ENCODE results near the gene PAWR.
"Not testable (repeated sequence)": the region's sequence is repeated elsewhere in the genome, so short reads cannot be mapped to it uniquely, and the experiment has no call there.

Gene PAWR

DNA sequence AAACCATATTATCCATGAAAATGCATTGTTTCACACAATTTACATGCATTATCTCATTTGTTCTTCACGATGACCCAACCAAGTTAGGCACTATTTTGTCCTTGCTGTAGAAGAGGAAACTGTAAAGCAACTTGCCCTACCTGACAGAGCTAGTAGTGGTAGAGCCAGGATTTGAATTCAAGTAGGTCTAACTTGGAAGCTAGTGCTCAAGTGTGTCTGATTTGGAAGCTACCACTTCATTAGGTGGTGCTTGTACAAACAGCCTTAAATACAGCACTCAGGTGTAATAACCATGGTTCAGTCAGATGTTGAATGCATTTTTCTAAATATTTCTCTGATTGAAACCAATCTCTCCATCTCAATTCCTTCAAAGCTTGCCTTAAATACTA lies 123.6 kb downstream of the PAWR start:
- H3K36me3 ChIP-seq (replicated peaks), result peaks cover 17% of the 10 kb centered on the region
- in situ Hi-C loops (cut with HindIII; ENCODE audit: low pct_ligation_motif_present, low sequenced_read_pairs), result loop anchor here (25.0 kb wide), 1 partner anchor 620 kb away; no protein-coding TSS in a partner anchor
- no peak overlapping the region for H3K4me3 ChIP-seq (ENCODE audit: low read depth, low read length)
- no peak for DNase-seq
- TF ChIP-seq, protein P1, sequence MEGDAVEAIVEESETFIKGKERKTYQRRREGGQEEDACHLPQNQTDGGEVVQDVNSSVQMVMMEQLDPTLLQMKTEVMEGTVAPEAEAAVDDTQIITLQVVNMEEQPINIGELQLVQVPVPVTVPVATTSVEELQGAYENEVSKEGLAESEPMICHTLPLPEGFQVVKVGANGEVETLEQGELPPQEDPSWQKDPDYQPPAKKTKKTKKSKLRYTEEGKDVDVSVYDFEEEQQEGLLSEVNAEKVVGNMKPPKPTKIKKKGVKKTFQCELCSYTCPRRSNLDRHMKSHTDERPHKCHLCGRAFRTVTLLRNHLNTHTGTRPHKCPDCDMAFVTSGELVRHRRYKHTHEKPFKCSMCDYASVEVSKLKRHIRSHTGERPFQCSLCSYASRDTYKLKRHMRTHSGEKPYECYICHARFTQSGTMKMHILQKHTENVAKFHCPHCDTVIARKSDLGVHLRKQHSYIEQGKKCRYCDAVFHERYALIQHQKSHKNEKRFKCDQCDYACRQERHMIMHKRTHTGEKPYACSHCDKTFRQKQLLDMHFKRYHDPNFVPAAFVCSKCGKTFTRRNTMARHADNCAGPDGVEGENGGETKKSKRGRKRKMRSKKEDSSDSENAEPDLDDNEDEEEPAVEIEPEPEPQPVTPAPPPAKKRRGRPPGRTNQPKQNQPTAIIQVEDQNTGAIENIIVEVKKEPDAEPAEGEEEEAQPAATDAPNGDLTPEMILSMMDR (IDR thresholded peaks at IDR 0.05; ENCODE audit: low read depth, low read length, missing control alignments), result no peak
- H3K27me3 ChIP-seq (replicated peaks), result no peaks in the 10 kb centered on the region
- no peak overlapping the region for H3K27ac ChIP-seq

DNA sequence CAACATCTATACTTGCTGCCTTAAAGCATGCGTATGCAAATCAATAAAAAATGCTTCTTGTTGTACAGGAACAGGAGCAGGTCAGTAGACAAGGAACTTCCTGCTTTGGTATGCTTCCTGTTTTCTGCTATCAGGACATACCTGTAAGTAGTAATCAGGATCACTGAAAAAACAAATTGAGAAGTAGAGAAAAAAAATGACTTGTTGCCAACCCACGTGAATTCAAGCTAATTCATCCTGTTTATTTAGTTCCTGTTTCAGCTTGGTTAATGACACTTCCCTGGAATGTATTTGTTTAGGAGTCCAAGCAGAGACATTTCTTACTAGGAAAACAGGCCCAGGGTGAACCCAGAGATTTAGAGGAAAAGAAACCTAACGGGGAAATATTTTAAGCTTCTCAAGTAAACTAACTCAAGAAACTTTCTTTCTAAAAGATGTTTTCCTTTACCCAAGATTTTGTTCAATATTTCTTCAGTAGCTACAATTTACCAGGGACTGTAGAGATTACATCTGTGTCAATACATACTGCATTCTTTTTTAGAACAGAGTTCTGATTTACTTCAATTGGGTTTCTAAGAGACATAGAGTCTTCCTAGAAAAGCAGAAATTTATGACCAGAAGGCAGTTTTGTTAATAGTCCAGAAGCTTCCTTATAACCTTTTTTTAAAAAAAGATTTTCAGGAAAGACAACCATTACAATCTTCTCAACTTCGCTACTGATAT lies 124.2 kb downstream of the PAWR start:
- in situ Hi-C loops (cut with HindIII; ENCODE audit: low pct_ligation_motif_present, low sequenced_read_pairs), result loop anchor here (25.0 kb wide), 1 partner anchor 621 kb away; no protein-coding TSS in a partner anchor
- TF ChIP-seq, protein P1 (IDR thresholded peaks at IDR 0.05; ENCODE audit: low read depth, low read length, missing control alignments), result no peak
- Histone ChIP-seq H3K27me3 (replicated peaks) (no peaks in the 10 kb centered on the region), H3K36me3 (replicated peaks) (peaks cover 22% of the 10 kb centered on the region), H3K4me3 (ENCODE audit: low read depth, low read length) (no peak overlapping the region), H3K27ac (no peak overlapping the region)
- DNase-seq, result no peak

DNA sequence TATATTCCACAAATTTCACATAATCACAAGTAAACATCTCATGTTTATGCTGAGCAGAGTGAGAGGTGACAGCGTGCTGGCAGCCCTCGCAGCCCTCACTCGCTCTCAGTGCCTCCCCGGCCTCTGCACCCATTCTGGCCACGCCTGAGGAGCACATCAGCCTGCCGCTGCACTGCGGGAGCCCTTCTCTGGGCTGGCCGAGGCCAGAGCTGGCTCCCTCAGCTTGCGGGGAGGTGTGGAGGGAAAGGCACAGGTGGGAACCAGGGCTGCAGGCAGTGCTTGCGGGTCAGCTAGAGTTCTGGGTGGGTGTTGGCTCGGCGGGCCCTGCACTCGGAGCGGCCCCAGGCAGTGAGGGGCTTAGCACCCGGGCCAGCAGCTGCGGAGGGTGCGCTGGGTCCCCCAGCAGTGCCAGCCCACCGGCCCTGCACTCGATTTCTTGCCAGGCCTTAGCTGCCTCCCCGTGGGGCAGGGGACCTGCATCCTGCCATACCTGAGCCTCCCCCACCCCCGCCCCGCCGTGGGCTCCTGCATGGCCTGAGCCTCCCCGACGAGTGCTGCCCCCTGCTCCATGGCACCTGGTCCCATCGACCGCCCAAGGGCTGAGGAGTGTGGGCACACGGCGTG lies 125.9 kb downstream of the PAWR start:
- H3K27ac ChIP-seq; H3K27me3 ChIP-seq (replicated peaks); DNase-seq; H3K4me3 ChIP-seq (ENCODE audit: low read depth, low read length): not testable (repeated sequence)
- in situ Hi-C loops (cut with HindIII; ENCODE audit: low pct_ligation_motif_present, low sequenced_read_pairs), result loop anchor here (25.0 kb wide), 1 partner anchor 622 kb away; no protein-coding TSS in a partner anchor
- peaks cover 29% of the 10 kb centered on the region for H3K36me3 ChIP-seq (replicated peaks)

DNA sequence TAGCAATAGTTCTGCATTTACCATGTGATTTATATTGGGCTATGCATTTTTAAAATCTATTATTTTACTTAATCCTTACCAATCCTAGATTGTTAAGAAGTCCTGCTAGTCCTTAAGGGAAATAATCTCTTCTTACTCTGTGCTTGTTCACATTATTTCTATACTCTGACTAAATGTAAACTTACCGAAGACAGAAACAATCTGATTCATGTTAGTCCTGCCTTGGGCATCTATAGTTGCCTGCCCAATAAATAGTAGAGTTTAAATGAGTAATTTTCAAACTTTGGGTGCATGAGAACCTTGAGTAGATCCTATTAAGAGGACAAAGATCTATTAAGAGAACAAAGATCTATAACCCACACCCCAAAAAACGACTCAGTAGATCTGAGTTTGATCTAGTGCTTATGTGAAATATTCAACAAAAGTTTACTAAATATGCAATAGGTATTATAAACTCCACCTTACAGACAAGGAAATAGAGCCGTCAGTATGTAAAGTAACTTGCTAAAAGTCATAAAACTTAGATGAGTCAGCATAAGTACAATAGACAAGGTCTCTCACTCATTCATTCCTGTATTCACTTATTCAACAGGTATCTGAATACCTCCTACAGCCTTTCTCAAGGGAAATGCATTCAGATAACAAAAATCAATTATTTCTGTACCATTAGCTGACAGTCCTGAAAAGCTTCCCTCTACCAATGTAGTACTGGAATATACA lies 127.6 kb downstream of the PAWR start:
- TF ChIP-seq, protein P1 (IDR thresholded peaks at IDR 0.05; ENCODE audit: low read depth, low read length, missing control alignments), result no peak
- Histone ChIP-seq H3K4me3 (ENCODE audit: low read depth, low read length) (no peak overlapping the region), H3K27ac (no peak overlapping the region), H3K27me3 (replicated peaks) (no peaks in the 10 kb centered on the region), H3K36me3 (replicated peaks) (peaks cover 24% of the 10 kb centered on the region)
- in situ Hi-C loops (cut with HindIII; ENCODE audit: low pct_ligation_motif_present, low sequenced_read_pairs), result loop anchor here (25.0 kb wide), 1 partner anchor 624 kb away; no protein-coding TSS in a partner anchor
- DNase-seq, result no peak

DNA sequence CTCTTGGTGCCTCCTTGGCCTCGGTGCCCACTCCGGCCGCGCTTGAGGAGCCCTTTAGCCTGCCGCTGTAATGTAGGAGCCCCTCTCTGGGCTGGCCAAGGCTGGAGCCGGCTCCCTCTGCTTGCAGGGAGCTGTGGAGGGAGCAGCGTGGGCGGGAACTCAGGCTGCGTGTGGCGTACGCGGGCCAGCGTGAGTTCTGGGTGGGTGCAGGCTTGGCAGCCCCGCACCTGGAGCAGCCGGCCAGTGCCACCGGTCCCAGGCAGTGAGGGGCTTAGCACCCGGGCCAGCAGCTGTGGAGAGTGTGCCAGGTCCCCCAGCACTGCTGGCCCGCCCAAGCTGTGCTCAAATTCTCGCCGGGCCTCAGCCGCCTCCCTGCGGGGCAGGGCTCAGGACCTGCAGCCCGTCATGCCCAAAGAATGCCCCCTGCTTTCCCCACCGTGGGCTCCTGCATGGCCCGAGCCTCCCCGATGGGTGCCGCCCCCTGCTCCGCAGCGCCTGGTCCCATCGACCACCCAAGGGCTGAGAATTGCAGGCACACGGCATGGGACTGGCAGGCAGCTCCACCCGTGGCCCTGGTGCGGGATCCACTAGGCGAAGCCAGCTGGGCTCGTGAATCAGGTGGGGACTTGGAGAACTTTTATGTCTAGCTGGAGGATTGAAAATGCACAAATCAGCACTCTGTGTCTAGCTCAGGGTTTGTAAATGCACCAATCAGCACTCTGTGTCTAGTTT lies 129.2 kb downstream of the PAWR start:
- DNase-seq, result no peak
- Histone ChIP-seq H3K36me3 (replicated peaks) (peaks cover 24% of the 10 kb centered on the region), H3K27ac (no peak overlapping the region), H3K4me3 (ENCODE audit: low read depth, low read length) (no peak overlapping the region), H3K27me3 (replicated peaks) (no peaks in the 10 kb centered on the region)
- TF ChIP-seq, protein P1 (IDR thresholded peaks at IDR 0.05; ENCODE audit: low read depth, low read length, missing control alignments), result no peak
- in situ Hi-C loops (cut with HindIII; ENCODE audit: low pct_ligation_motif_present, low sequenced_read_pairs), result loop anchor here (25.0 kb wide), 1 partner anchor 626 kb away; no protein-coding TSS in a partner anchor
